DND-41 (cell line): ENCODE measurements around the gene TMEM138.

Source experiments
- ATAC-seq: fragments of 200-7000 bp; cut with Tn5 transposase; 3 replicates; pipeline ENCODE4 v1.9.1; 2021; ENCODE audit warnings: low read depth; ENCODE audit not compliant: insufficient read depth
- DNase-seq: peaks from one replicate; pipeline ENCODE4 v3.0.0-alpha.2; 2020
- H2AFZ ChIP-seq: 2 replicates; pipeline ENCODE4 v1.6.0; 2012; ENCODE audit warnings: low read depth, low read length
- H3K27ac ChIP-seq: 2 replicates; pipeline ENCODE4 v1.5.1; 2012; ENCODE audit warnings: low read length, inconsistent platforms
- H3K27me3 ChIP-seq: fragments of 200-600 bp; sonication (generic); 2 replicates; pipeline ENCODE4 v1.6.0; 2012; ENCODE audit warnings: low read length, mild to moderate bottlenecking, inconsistent platforms; ENCODE audit not compliant: insufficient read depth, poor library complexity
- H3K36me3 ChIP-seq: 2 replicates; pipeline ENCODE4 v1.5.1; 2012; ENCODE audit warnings: low read length, inconsistent platforms; ENCODE audit not compliant: insufficient read depth
- H3K4me1 ChIP-seq: 2 replicates; pipeline ENCODE4 v1.5.1; 2012; ENCODE audit warnings: mild to moderate bottlenecking, low read length; ENCODE audit not compliant: insufficient read depth
- H3K4me2 ChIP-seq: 2 replicates; pipeline ENCODE4 v1.6.0; 2012; ENCODE audit warnings: mild to moderate bottlenecking, moderate library complexity, low read length, inconsistent platforms; ENCODE audit not compliant: insufficient read depth
- H3K4me3 ChIP-seq, 2 experiments: fragments of 200-600 bp in 1 of 2; shearing (Covaris generic) in 1 of 2; 2 replicates each; pipeline ENCODE4 v1.5.1; 2012 to 2016; ENCODE audit warnings: inconsistent platforms in 2 of 2, low read length in 2 of 2, mild to moderate bottlenecking in 2 of 2, low read depth in 1 of 2, moderate library complexity in 1 of 2
- H3K79me2 ChIP-seq: 2 replicates; pipeline ENCODE4 v1.6.0; 2012; ENCODE audit warnings: low read length, inconsistent platforms; ENCODE audit not compliant: insufficient read depth
- H3K9ac ChIP-seq: 2 replicates; pipeline ENCODE4 v1.6.0; 2012; ENCODE audit warnings: low read depth, mild to moderate bottlenecking, inconsistent platforms, low read length, moderate library complexity
- H3K9me3 ChIP-seq: 2 replicates; pipeline ENCODE4 v1.5.1; 2012; ENCODE audit warnings: low read length, moderate library complexity, mild to moderate bottlenecking, inconsistent platforms; ENCODE audit not compliant: insufficient read depth, severe bottlenecking
- H4K20me1 ChIP-seq: 2 replicates; pipeline ENCODE4 v1.6.0; 2012; ENCODE audit warnings: low read length; ENCODE audit not compliant: insufficient read depth
- EZH2 ChIP-seq: IDR thresholded peaks from 3 replicates; pipeline ENCODE4 v1.6.1; 2012; ENCODE audit warnings: borderline replicate concordance, low read depth, mild to moderate bottlenecking, moderate library complexity, low read length, inconsistent platforms; ENCODE audit not compliant: severe bottlenecking
- TF ChIP-seq, protein P1 (sequence below): IDR thresholded peaks from 2 replicates; pipeline ENCODE4 v1.5.1; 2012; ENCODE audit warnings: borderline replicate concordance, low read length, moderate library complexity, mild to moderate bottlenecking; ENCODE audit not compliant: poor library complexity, severe bottlenecking; ENCODE audit errors: extremely low read depth

TMEM138 gene

DNA sequence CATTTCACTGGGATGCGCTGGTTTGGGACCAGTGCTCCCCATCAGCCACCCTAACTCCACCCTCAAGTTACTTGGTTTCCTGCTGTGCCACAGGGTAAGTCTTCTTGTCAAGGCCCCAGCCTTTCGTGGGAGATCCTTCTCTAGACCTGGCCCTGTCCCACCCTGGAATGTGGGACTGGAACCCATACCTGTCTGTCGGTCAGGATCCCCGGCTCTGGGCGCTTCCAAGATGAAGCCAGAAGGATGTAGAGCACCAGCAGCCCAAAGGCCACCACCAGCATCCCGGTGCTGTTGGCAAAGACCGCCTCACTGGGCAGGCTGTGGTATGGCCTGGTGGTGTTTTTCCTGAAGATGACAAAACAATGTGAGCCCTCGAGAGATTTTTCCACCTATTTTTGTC lies 11.4 kb upstream of the TMEM138 start:
- no peak overlapping the region for H3K4me2 ChIP-seq
- H3K27me3 ChIP-seq, result no peaks in the 10 kb centered on the region
- peaks cover 68% of the 10 kb centered on the region for H3K36me3 ChIP-seq
- ATAC-seq (no peak), DNase-seq (no peak)
- H3K27ac ChIP-seq, result no peak overlapping the region
- H2AFZ ChIP-seq, result no peak overlapping the region
- no peaks in the 10 kb centered on the region for H3K79me2 ChIP-seq
- H3K4me1 ChIP-seq, result no peaks in the 10 kb centered on the region
- H3K9ac ChIP-seq, result no peak overlapping the region
- H3K9me3 ChIP-seq, result no peaks in the 10 kb centered on the region
- no peaks in the 10 kb centered on the region for H4K20me1 ChIP-seq
- TF ChIP-seq EZH2, result no peak
- TF ChIP-seq, protein P1, sequence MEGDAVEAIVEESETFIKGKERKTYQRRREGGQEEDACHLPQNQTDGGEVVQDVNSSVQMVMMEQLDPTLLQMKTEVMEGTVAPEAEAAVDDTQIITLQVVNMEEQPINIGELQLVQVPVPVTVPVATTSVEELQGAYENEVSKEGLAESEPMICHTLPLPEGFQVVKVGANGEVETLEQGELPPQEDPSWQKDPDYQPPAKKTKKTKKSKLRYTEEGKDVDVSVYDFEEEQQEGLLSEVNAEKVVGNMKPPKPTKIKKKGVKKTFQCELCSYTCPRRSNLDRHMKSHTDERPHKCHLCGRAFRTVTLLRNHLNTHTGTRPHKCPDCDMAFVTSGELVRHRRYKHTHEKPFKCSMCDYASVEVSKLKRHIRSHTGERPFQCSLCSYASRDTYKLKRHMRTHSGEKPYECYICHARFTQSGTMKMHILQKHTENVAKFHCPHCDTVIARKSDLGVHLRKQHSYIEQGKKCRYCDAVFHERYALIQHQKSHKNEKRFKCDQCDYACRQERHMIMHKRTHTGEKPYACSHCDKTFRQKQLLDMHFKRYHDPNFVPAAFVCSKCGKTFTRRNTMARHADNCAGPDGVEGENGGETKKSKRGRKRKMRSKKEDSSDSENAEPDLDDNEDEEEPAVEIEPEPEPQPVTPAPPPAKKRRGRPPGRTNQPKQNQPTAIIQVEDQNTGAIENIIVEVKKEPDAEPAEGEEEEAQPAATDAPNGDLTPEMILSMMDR, result no peak
- H3K4me3 ChIP-seq, result no peak overlapping the region

DNA sequence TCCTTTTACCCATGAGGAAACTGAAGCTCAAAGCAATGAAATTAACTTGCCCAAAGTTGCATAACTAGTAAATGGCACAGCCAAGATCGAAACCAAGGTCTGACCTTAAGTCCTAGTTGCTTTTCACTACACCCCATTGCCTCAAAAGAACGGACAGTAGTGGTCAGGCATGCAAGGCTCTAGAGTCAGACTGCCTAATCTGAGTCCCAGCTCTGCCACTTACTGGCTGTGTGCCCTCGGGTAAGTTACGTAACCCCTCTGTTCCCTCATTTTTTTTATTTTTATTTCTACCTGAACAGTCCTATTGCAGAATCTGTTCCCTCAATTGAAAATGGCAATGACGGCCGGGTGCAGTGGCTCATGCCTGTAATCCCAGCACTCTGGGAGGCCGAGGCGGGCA lies 10.1 kb upstream of the TMEM138 start:
- ATAC-seq (no peak), DNase-seq (no peak)
- no peaks in the 10 kb centered on the region for H3K9me3 ChIP-seq
- H3K4me1 ChIP-seq, result no peaks in the 10 kb centered on the region
- peaks cover 65% of the 10 kb centered on the region for H3K36me3 ChIP-seq
- no peak overlapping the region for H3K9ac ChIP-seq
- H4K20me1 ChIP-seq, result no peaks in the 10 kb centered on the region
- no peaks in the 10 kb centered on the region for H3K79me2 ChIP-seq
- H3K4me3 ChIP-seq, result no peak overlapping the region
- H2AFZ ChIP-seq, result no peak overlapping the region
- no peak overlapping the region for H3K4me2 ChIP-seq
- H3K27ac ChIP-seq, result no peak overlapping the region
- no peak for TF ChIP-seq EZH2
- TF ChIP-seq, protein P1, result no peak
- no peaks in the 10 kb centered on the region for H3K27me3 ChIP-seq

DNA sequence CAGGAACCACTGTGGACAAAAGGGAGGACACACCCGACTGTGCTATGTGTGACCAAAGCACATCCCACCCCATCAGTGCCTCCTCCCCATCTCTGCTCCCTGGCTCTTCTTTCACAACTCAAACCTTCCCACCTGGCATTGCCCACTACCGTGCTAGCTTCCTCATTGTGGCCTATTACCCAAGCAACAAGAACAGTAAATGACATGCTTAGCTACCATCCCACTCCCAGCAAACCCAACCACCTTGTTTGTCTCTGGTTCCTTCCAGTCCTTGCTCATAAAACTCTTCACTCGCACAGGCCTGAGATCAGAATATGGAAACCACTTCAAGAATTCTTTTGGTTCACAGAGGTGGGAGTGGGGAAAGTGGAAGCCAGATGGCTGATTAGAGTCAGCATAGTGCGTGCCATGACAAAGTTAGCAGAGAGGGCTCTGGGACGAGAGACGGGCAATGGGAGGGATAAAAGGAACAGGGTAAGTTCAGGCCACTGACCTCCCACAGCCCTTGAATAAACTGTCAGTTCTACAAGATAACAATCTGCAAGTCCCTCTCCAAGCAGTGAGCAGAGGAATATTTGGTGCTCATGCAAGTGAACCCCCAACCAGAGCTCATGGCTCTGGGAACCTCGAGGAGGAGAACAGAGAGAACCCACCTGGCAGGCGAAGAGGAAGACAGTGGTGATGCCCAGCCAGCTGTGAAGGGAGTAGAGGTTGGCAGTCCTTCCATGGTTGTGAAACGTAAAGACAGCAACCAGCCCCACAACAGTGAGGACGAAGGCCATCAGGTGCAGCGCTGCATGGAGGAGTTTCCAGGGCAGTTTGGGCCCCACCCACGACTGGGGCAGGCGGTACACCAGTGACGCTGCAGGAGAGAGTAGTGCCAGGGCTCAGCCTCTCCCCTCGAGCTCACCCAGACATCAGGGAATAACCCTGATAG lies 8.8 kb upstream of the TMEM138 start:
- no peak for DNase-seq
- Histone ChIP-seq H3K4me3 (no peak overlapping the region), H3K9me3 (no peaks in the 10 kb centered on the region), H3K27ac (no peak overlapping the region), H3K79me2 (no peaks in the 10 kb centered on the region), H3K4me1 (no peaks in the 10 kb centered on the region), H3K4me2 (no peak overlapping the region), H3K27me3 (no peaks in the 10 kb centered on the region), H3K9ac (no peak overlapping the region), H2AFZ (no peak overlapping the region), H4K20me1 (no peaks in the 10 kb centered on the region), H3K36me3 (peaks cover 59% of the 10 kb centered on the region)
- no peak for ATAC-seq
- TF ChIP-seq EZH2, result no peak
- TF ChIP-seq, protein P1, result no peak
